Activated T-cell treated with anti-CD3 and anti-CD28 coated beads, Interleukin-2, amount 50 U/mL, for 72 hours (primary cell): ENCODE results near the gene NEDD4. TPM values are rescaled to one million over a fixed set of nuclear protein-coding genes. Genes with fewer than 3 reads are reported as not detected.

Experiments used
- ATAC-seq, 2 donors: fragments of 150-1000 bp; cut with Tn5 transposase; replicated peaks in 1 of 2; 2 replicates each; pipeline ENCODE4 v1.10.0; 2021; ENCODE audit warnings: moderate library complexity in 2 of 2, mild to moderate bottlenecking in 1 of 2
- DNase-seq, 2 donors: peaks; one replicate each; pipeline ENCODE4 v3.0.0; 2021 to 2022; ENCODE audit warnings: mixed read lengths in 1 of 2
- H3K27ac Mint-ChIP-seq: one replicate; pipeline ENCODE4 v1.8.0; 2022; ENCODE audit warnings: mild to moderate bottlenecking, moderate library complexity, mixed read lengths
- H3K27me3 Mint-ChIP-seq: one replicate; pipeline ENCODE4 v1.8.0; 2022; ENCODE audit warnings: low read depth, mixed read lengths
- H3K36me3 Mint-ChIP-seq, 2 donors: one replicate each; pipeline ENCODE4 v1.8.0; 2022; ENCODE audit warnings: mixed read lengths in 2 of 2, mild to moderate bottlenecking in 1 of 2; ENCODE audit not compliant: insufficient read depth in 2 of 2
- H3K4me1 Mint-ChIP-seq: one replicate; pipeline ENCODE4 v1.8.0; 2022; ENCODE audit warnings: low read depth, mixed read lengths
- H3K4me3 Mint-ChIP-seq, 2 donors: one replicate each; pipeline ENCODE4 v1.8.0; 2022; ENCODE audit warnings: mild to moderate bottlenecking in 2 of 2, mixed read lengths in 2 of 2, moderate library complexity in 2 of 2
- H3K9me3 Mint-ChIP-seq, 2 donors: one replicate each; pipeline ENCODE4 v1.8.0; 2022; ENCODE audit warnings: mixed read lengths in 2 of 2
- total RNA-seq, 2 donors: library from RNA; stranded (reverse); gene quantifications; one replicate each; pipeline ENCODE4 v1.2.3, GENCODE V29; 2022

Gene NEDD4
- 10 to 100 TPM; 21.3 to 32.2 TPM for total RNA-seq

DNA sequence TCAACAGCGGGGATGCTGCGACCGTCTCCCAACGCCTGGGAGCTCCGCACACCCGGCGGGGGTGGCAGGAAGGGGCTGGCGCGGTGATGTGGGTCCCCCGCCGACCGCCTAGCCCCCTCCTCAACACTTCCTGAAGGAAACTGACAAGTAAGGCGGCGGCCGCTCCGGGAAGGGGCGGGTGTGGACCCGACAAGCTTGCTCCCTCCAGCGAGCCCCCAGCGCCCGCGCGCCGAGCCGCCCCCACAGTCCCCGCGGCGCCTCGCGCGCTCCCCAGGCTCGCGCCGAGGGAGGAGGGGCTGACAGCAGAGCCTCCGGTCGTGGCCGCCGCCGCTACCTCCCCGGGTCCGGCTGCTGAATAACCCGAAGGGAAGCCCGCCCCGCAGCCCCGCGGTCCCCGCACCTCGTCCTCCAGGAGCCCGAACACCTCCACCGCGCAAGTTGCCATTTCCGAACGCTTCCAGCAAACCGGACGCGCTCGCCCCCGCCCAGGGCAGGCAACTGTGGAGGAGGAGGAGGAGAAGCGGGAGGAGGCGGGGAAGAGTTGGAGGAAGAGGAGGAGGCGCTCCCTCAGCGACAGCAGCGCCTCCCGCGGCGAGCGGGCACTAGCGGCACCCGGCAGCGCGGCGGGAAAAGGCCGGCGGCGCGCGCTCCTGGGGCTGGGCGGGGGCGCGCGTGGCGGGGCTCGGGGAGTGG, at the start of gene NEDD4:
TSS of gene NEDD4 (minus strand) at position 502 of the 693 bp plus-strand sequence. CDS start at position 445, 57 bp downstream.
- DNase-seq (peak; percentile 81), ATAC-seq (peak; percentile 89 to 91)
- H3K27me3 Mint-ChIP-seq = peaks cover 14% of the 10 kb centered on the region
- H3K27ac Mint-ChIP-seq = peak within 1 kb of the TSS; percentile 87
- peaks cover 22% of the 10 kb centered on the region for H3K4me1 Mint-ChIP-seq
- H3K4me3 Mint-ChIP-seq = peak within 1 kb of the TSS; percentile 91 to 96
- H3K9me3 Mint-ChIP-seq = peaks cover 0 to 1% of the 10 kb centered on the region in 2 donors
- H3K36me3 Mint-ChIP-seq = peaks cover 2 to 3% of the 10 kb centered on the region in 2 donors

DNA sequence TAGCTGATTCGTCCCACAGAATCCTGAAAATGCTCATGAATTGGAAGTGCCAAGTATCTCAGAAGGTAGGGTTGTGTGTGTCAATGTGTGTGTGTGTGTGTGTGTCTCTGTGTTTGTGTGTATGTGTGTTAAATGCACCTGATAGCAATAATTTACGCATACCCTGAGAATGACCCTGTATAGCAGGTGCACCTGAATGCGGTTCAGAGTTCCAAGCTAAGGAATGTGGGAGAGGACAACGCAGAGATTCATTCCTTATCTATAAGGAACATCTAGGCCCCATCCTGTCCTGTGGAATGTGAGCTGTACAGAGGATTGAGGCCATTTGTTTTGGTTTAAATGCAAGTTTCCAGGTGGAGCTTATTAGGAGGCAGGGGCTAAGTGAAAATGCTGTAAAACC, 49.1 kb upstream of the NEDD4 start:
- peaks cover 9 to 15% of the 10 kb centered on the region in 2 donors for H3K9me3 Mint-ChIP-seq
- H3K4me3 Mint-ChIP-seq = peak overlapping the region; percentile 24 to 41
- H3K27ac Mint-ChIP-seq = no peak overlapping the region
- ATAC-seq (no peak), DNase-seq (no peak)
- peaks cover 60% of the 10 kb centered on the region for H3K4me1 Mint-ChIP-seq
- H3K36me3 Mint-ChIP-seq = peaks cover 12 to 17% of the 10 kb centered on the region in 2 donors
- H3K27me3 Mint-ChIP-seq = no peaks in the 10 kb centered on the region

DNA sequence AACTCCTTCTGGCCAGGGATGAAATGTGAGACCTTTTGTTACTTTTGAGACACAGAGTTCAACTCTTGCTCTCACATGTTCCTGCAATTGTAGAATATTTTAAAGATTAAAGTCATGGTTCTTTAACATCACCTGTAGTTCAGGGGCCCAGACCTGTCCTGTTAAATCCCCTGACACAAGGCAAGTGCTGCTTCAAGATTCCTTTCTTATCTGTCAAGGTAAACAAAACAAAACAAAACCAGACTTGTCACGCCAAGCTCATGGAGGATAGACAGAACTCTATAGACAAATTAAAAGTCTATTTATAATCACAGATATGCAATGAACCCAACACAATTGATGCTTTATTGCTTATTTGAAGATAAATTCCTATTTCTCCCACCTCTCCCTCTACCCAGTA, 48.6 kb upstream of the NEDD4 start:
- DNase-seq (no peak), ATAC-seq (no peak)
- H3K27me3 Mint-ChIP-seq = no peaks in the 10 kb centered on the region
- no peak overlapping the region for H3K27ac Mint-ChIP-seq
- peak overlapping the region; percentile 24 to 41 for H3K4me3 Mint-ChIP-seq
- H3K4me1 Mint-ChIP-seq = peaks cover 64% of the 10 kb centered on the region
- H3K36me3 Mint-ChIP-seq = peaks cover 12 to 17% of the 10 kb centered on the region in 2 donors
- peaks cover 9 to 15% of the 10 kb centered on the region in 2 donors for H3K9me3 Mint-ChIP-seq

DNA sequence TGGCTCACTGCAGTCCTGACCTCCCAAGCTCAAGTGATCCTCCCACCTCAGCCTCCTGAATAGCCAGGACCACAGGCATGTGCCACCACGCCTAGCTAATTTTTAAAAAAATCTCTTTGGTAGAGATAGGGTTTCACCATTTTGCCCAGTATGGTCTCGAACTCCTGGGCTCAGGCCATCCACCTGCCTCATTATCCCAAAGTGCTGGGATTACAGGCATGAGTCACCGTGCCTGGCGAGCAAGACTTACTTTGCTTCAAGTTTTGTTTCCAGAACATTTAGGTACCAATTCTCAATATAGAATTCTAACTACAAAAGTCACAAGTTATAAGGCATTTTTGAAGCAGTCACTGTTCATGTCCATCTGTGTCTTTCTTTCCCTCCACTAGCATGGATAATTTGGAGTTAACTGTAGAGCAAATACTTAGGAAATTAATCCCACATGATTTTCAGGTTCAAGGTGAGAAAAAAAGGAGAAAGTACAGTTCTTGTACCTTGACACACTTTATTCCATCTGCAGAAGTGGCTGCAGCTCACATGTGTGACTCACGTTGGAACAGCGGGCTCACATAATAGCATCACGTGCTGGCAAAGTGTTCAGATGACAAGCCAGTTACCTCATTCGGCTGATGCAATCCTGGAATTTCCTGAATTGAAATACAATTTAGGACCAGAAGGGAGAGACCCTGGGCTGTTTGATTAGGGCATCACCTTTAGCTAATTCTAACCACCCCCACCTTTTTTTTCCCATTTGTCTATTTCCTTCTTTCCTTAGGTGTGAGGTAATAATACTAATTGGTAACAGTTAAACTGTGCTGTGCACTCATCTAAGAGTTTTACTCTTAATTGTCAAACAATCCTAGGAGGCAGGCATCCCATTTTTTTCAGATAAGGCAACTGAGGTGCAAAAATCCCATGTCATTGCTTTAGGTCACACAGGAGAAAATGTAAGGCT, 46.9 kb upstream of the NEDD4 start:
- ATAC-seq = peak in 1 of 2 donors; percentile 29
- peak overlapping the region in 1 of 2 donors; percentile 33 for H3K4me3 Mint-ChIP-seq

DNA sequence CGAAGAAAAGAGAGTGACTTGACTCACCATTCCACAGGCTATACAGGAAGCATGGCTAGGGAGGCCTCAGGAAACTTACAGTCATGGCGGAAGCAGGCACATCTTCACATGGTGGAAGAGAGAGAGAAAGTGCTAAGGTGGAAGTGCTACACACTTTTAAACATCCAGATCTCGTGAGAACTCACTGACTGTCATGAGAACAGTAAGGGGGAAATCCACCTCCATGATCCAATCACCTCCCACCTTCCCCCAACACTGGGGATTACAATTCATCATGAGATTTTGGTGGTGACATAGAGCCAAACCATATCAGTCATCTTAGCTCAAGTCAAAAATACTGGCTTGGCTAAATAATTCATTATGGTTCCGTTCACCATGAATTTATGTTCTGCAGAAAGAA, 45.3 kb upstream of the NEDD4 start:
- DNase-seq = no peak
- H3K9me3 Mint-ChIP-seq = peaks cover 7% of the 10 kb centered on the region in 2 donors
- ATAC-seq = peak in 1 of 2 donors; percentile 9
- H3K27ac Mint-ChIP-seq = peak overlapping the region; percentile 2
- H3K4me3 Mint-ChIP-seq = peak overlapping the region in 1 of 2 donors; percentile 3
- peaks cover 79% of the 10 kb centered on the region for H3K4me1 Mint-ChIP-seq
- H3K27me3 Mint-ChIP-seq = no peaks in the 10 kb centered on the region
- peaks cover 9 to 12% of the 10 kb centered on the region in 2 donors for H3K36me3 Mint-ChIP-seq

More for the DNA sequence above, 46.9 kb upstream of the NEDD4 start:
- peaks cover 75% of the 10 kb centered on the region for H3K4me1 Mint-ChIP-seq
- DNase-seq = peak in 1 of 2 donors; percentile 34
- H3K27me3 Mint-ChIP-seq = no peaks in the 10 kb centered on the region
- peaks cover 12% of the 10 kb centered on the region in 2 donors for H3K9me3 Mint-ChIP-seq
- H3K36me3 Mint-ChIP-seq = peaks cover 14 to 17% of the 10 kb centered on the region in 2 donors
- H3K27ac Mint-ChIP-seq = peak overlapping the region; percentile 86

DNA sequence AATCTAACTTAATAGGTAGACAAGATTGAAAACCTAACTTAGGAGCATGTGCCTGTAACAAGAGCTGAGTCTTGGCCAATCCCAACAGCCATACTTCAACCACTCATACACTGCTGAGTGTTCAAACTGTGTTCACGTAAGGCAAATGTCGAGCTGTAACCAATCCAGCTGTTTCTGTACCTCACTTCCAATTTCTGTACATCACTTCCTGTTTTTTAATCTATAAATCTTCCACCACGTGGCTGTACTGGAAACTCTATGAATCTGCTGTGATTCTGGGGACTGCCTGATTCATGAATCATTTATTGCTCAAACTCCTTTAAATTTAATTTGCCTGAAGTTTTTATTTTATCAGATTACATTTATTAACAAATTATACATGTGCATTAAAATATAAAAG, 44.6 kb upstream of the NEDD4 start:
- peaks cover 72% of the 10 kb centered on the region for H3K4me1 Mint-ChIP-seq
- peaks cover 6 to 11% of the 10 kb centered on the region in 2 donors for H3K36me3 Mint-ChIP-seq
- no peak overlapping the region for H3K4me3 Mint-ChIP-seq
- peak in 1 of 2 donors; percentile 11 for DNase-seq
- H3K9me3 Mint-ChIP-seq = peaks cover 4 to 6% of the 10 kb centered on the region in 2 donors
- H3K27me3 Mint-ChIP-seq = no peaks in the 10 kb centered on the region
- H3K27ac Mint-ChIP-seq = peak overlapping the region; percentile 52
- peak; percentile 46 to 57 for ATAC-seq

DNA sequence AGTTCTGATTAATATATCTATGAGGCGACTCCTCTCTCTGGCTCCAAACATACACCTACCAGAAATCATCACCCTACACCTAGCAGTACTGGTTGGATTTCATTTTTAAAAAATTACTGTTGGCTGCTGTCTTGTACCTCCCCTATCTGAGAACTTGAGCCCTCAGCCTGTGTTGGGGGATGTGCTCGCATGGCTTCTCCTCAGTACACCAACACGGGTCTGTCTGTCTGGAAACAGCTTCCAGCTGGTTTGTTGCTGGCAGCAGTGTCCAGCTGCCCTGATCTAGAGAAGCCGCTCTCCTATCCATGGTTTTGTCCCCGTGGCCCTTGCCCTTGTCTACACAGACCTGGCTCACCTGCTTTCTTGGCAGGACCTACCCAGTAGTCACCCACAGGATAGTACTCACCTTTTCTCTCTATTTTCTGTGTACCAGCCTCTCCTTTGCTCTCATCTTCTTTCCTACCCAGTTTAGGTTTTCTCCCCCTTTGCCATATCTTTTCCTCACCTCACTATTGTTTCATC, 43.2 kb upstream of the NEDD4 start:
- H3K36me3 Mint-ChIP-seq = peaks cover 6 to 10% of the 10 kb centered on the region in 2 donors

DNA sequence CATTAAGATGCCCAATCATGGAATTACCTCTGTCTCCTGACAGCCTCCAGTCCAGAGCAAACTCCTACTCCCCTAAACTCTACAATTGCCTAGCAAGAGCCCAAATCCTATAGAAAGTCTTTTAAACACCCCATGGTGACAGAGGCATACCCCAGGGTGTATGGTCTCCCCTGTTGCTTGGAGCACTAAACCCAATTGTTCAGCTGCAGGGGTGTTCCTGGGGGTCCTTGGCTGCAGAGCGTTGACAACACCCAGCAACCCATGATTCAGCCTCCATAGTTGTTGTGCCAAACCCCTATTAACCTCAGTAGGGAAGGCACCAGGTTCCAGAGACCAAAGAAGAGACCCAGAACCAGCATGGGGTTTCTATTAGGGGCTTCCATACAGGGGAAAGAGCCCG, 41.8 kb upstream of the NEDD4 start:
- peaks cover 49% of the 10 kb centered on the region for H3K4me1 Mint-ChIP-seq
- no peak for DNase-seq
- no peak overlapping the region for H3K27ac Mint-ChIP-seq
- H3K9me3 Mint-ChIP-seq = peaks cover 4 to 6% of the 10 kb centered on the region in 2 donors
- peaks cover 6 to 10% of the 10 kb centered on the region in 2 donors for H3K36me3 Mint-ChIP-seq
- no peak for ATAC-seq
- H3K4me3 Mint-ChIP-seq = no peak overlapping the region
- H3K27me3 Mint-ChIP-seq = no peaks in the 10 kb centered on the region

More for the DNA sequence above, 43.2 kb upstream of the NEDD4 start:
- H3K4me3 Mint-ChIP-seq = no peak overlapping the region
- ATAC-seq (no peak), DNase-seq (no peak)
- no peaks in the 10 kb centered on the region for H3K27me3 Mint-ChIP-seq
- peaks cover 4 to 6% of the 10 kb centered on the region in 2 donors for H3K9me3 Mint-ChIP-seq
- H3K27ac Mint-ChIP-seq = no peak overlapping the region
- peaks cover 60% of the 10 kb centered on the region for H3K4me1 Mint-ChIP-seq

DNA sequence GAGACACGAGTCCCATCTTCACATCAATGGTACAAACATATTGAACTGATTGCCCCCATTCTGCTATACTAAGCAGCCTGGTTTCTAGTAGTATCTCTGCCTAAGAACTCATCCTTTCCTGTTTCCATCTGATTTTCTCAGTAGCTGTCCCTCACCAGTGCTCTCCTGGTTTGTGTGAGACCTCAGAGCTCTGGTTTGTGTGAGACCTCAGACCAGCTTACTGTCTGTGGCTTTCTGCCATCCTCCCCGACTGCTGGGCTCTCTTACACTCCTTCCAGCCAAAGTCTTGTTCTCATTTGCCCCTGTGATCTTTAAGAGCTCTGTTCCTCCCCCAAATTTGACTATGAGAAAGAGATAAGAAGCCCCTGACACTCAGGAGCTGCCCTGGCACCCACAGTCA, 41.1 kb upstream of the NEDD4 start:
- ATAC-seq (peak; percentile 42 to 67), DNase-seq (no peak)
- Mint-ChIP-seq H3K27ac (no peak overlapping the region), H3K4me1 (peaks cover 45% of the 10 kb centered on the region), H3K36me3 (peaks cover 6 to 10% of the 10 kb centered on the region in 2 donors), H3K4me3 (no peak overlapping the region), H3K27me3 (no peaks in the 10 kb centered on the region), H3K9me3 (peaks cover 4 to 6% of the 10 kb centered on the region in 2 donors)

DNA sequence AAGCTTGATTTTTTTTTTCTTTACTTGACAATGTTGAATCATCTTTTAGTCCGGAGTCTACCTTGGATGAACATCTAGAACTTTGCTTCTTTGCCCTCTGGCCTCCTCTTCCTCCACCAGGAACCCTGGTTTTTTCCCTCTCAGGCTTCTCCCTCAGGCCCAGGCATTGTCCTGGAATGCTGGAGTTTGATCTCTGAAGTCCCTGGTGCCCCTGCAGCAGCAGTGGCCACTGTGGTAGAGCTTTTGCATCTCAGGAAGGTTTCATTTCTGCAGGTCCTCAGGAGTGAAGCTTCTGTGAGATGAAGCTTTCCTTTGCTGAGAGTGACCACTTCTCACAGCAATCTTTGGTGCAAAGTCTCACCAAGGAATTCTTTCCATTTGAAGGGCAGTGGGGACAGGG, 39.0 kb upstream of the NEDD4 start:
- no peak overlapping the region for H3K27ac Mint-ChIP-seq
- H3K36me3 Mint-ChIP-seq = peaks cover 2% of the 10 kb centered on the region in 2 donors
- H3K4me3 Mint-ChIP-seq = no peak overlapping the region
- peaks cover 24% of the 10 kb centered on the region for H3K4me1 Mint-ChIP-seq
- DNase-seq (no peak), ATAC-seq (no peak)
- H3K9me3 Mint-ChIP-seq = peaks cover 0 to 4% of the 10 kb centered on the region in 2 donors
- H3K27me3 Mint-ChIP-seq = no peaks in the 10 kb centered on the region

DNA sequence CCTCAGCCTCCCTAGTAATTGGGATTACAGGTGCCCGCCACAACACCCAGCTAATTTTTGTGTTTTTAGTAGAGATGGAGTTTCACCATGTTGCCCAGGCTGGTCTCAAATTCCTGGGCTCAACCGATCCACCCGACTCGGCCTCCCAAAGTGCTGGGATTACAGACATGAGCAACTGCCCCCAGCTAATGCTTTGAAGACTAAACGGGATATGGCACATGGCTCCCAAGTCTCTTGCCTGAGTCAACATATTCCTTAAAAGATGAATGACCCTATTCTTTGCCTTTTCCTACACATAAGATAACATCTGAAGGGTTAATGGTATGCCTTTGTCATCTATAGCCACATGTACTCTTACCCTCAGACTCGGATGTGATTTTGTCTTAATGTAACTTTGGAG, 38.4 kb upstream of the NEDD4 start:
- no peak for ATAC-seq

DNA sequence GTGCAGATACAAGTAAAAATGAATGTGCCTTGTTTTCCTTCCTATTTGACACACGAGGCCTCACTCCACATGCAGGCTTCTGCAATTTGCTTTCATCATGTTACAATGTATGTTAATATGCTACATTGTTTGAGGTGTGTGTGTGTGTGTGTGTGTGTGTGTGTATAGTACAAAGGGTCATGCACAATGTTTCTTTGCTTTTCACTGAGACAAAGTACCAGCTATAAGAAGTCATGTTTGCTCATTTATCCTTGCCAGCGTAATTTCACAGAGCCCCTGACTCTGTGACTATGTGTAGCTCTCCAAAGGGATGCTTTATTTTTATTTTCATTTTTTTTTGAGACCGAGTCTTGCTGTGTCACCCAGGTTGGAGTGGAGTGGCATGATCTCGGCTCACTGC, 38.0 kb upstream of the NEDD4 start:
- Mint-ChIP-seq H3K4me1 (peaks cover 14% of the 10 kb centered on the region), H3K4me3 (no peak overlapping the region), H3K27me3 (no peaks in the 10 kb centered on the region), H3K27ac (no peak overlapping the region), H3K9me3 (no peaks in the 10 kb centered on the region), H3K36me3 (peaks cover 2 to 3% of the 10 kb centered on the region in 2 donors)
- ATAC-seq (no peak), DNase-seq (no peak)

More for the DNA sequence above, 38.4 kb upstream of the NEDD4 start:
- Mint-ChIP-seq H3K4me3 (no peak overlapping the region), H3K27me3 (no peaks in the 10 kb centered on the region), H3K9me3 (peaks cover 0 to under 1% of the 10 kb centered on the region in 2 donors), H3K27ac (no peak overlapping the region), H3K36me3 (peaks cover 2 to 4% of the 10 kb centered on the region in 2 donors), H3K4me1 (peaks cover 19% of the 10 kb centered on the region)
- no peak for DNase-seq
